Measurements from ENCODE around the gene KIAA0232.
"Not testable (repeated sequence)": the region's sequence is repeated elsewhere in the genome, so short reads cannot be mapped to it uniquely, and the experiment has no call there.

The KIAA0232 gene

DNA sequence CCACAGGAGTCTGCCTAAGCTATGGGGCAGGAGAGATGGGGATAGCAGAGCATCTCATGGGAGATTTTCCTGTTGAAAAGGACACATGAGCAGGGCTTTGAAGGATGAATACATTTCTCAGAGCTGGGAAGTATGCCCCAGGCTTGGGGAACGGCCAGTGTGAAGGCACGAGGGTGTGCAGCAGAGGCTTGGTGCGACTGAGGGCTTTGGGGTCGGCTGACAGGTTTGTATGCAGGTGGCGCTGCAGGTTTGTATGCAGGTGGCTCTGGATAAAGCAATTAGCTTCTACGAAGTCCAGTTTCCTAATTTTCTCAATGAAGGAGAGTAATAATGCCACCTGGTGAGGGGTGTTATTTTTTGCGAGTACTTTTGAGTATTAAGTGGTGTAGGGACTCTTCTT lies 6.8 kb upstream of the KIAA0232 start:
- no peak for DNase-seq

DNA sequence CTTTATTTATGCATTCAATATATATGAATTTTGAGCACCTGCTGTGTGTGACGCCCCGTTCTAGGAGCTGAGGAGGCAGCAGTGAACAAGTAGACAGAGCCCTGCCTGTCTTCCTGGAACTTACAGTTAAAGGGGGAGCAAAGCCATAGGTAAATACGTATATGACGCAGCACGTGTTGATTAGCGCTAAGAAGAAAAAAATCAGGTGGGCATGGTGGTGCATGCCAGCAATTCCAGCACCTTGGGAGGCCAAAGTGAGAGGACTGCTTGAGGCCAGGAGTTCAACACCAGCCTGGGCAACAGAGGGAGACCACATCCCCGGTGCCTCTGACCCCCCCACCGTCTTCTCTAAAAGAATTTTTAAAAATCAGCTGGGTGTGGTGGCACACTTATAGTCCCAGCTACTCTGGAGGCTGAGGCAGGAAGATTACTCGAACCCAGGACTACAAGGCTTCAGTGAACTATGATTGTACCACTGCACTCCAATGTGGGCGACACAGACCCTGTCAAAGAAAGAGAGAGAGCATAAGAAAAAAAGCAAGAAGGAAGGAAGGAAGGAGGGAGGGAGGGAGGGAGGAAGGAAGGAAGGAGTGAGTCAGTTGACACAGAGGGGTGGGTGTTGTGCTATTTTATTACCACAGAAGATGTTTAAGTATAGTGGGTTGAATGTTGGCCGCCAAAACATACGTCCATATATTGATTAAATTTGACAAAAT lies 5.4 kb upstream of the KIAA0232 start:
- DNase-seq, result no peak

DNA sequence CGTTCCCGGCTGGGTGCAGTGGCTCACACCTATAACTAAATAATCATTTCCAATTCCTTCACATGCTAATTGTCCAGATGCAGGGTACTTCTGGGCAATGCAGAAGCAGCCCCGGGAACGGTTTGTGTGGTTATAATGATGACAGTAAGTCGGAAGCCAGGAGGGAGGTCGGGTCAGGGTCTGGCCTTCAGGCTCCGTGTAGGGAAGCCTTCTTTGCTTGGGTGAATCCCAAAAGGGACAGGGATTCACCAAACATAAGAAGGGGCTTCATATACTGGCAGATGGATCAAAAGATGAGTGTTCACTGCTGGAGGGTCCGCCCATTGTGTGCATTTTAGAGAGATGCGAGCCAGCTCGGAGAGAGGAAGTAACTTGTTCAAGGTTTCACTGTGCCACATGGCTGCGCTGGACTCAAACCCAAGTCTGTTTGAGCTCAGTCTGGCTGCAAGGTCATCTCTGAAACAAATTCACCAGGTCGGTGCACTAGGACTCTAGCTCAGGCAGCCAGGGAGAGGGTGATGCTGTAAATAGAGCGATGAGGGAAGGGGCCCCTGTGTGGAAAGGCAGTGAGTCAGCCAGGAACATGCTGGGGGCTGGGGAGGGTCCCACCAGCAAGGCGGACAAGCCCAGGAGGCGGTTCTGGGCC lies 4.8 kb upstream of the KIAA0232 start:
- DNase-seq, result no peak

DNA sequence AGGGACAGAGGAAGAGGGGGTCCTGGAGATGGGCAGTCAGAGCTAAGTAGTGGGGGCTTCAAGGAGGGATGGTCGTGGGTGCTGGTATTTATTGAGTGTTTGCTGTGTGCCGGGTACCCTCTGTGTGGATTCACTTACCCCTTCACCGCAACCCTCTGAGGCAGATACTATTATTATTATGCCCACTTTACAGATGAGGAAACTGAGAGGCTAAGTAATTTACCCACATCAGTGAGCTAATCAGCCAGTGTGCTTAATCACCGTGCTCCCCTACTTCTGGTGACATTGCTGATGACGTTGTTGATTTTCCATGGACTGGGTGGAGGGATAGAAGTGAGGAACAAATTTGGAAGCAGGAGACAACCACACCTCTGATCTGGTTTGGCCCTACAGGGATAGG lies 4.1 kb upstream of the KIAA0232 start:
- no peak for DNase-seq

DNA sequence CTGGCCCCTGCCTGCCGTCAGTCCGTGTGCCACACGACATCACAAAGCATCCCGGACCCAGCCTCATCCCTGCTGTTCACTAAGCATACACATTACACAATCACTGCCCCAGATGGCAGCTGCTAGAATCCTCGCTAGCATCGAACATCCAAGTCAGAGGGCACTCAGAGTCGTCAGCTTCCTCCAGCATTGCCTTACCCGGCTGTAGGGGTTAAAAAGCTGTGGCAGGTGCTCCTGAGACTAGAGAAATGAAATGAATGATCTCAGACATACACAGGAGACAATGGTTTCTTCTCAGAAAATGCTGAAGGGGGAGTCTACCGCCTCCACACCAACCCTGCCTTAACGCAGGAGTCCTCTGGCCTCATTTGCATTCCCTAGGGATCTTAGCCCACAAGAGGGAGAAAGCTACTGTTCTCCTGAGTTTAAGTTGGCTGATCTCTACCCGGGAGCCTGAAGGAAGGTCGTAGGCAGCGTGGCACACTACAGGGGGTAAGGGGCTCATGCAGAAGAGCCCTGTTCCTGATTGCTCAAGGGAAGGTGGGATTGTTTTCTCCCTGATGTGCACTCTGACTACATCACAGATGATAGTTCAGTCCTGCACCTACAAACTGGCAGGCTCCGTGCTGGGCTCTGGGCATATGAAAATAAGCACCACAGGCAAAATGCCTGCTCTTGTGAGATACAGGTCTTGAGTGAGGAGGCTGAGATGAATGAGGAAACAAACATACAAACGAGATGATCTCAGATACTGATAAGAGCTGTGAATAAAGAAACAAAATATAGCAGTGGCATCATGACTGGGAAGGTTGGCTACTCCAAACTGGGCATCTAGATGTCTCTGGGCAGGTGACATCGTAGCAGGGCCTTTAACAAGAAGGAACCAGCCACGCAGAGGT lies 2.6 kb upstream of the KIAA0232 start:
- peak in 10 of 51 donors; percentile 19 to 73 (median 32) for DNase-seq

DNA sequence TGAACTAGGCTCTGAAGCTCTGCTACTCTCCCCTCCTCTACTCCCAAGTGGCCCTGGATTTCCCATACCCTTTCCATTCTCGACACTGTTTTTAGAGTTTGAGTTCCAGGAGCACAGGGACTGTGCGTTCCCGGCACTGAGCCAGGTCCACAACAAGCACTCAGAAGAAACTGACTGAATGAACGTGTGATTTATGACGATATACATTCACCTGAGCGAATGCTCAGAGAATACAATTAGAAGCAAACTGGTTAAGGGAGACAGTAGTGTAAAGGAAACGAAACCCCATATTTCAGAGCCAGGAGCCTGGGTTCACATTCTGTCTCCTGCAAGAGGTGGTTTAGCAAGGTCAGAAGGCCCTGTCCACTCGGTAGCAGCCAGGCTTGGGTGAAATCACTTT lies 1.4 kb upstream of the KIAA0232 start:
- DNase-seq, result no peak

DNA sequence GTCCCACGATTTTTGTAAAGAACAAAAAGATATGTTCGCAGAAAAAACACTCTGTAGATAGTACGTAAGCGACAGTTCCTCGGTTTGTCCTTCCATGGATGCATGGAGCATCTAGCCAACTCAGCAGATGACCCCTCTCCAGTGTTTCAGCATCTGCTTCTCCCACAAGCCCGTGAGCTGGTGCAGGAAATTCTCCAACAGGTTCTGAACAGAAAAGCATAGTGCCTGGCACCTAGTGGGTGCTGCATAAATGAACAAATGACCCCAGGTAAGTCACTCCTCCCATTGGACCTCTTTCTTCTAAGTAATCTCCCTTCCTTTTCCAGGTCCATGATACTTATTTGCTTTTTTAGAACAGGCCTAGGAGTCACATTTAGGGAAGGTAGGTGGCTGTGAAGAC lies 966 bp upstream of the KIAA0232 start:
- peak in 1 of 51 donors; percentile 63 for DNase-seq

DNA sequence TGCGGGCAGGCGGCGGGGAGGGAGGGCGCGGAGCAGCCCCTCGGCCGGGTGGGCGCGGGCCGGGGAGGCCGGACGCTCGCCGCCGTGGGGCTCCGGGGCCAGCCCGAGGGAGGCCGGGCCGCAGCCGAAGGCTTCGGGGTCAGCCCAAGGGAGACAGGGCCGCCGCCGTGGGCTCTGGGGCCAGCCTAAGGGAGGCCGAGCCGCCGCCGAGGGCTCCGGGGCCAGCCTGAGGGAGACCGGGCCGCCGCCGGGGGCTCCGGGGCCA lies 251 bp downstream of the KIAA0232 start:
- peak in 2 of 51 donors; percentile 74 to 75 for DNase-seq

DNA sequence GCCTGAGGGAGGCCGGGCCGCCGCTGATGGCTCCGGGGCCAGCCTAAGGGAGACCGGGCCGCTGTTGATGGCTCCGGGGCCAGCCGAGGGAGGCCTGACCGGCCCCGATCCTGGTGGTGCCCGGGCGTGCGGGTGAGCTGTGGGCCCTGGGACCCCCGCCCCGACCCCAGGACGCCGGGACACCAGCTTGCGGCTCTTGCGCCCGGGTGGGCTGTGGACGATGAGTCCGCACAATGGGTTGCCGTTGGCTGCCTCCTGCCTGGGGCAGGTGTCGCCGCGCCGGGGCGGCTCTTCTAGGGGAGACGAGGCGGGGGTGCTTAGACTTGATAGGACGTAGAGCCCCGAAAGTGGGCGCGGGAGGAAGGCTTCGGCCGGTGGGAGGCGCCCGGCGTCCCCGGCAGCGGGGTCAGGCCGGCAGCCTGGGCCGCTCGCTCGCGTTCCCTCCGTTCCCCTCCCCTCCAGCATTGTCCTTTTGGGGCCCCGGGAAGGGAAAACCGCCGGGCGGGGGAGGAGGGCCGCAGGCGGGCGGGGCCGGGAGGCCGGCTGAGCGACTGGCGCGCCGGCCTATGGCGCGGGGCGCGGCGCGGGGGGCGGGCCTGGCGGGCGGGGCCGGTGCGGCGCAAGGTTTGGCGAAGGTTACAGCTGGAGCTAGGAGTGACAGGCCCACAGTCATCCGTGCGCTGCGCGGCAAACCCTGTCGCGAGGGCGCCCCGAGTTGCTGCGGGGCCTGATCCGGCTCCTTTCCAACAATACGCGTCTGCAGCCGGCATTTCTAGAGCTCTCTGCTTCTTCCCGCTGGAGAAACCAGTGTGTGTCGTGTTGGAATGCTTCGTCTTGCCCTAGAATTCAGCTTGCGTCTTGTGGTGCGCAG lies 819 bp downstream of the KIAA0232 start:
- DNase-seq, result peak in 50 of 51 donors; percentile 58 to 96 (median 89)

DNA sequence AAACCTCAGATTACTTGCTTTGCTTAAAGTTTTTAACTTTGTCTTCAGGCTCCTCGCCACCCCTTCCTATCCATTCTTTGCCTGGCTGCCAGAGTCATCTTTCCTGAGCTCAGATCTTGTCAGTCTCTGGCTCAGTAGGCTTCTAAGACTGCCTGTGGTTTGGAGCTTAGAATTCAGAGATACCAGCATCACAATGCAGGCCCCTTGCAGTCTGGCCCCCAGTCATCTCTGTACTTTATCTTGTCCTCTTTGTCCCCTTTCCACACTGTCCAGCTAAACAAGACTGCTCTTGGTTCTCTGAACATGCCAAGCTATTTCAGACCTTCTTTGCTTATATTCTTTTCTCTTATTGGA lies 3.0 kb downstream of the KIAA0232 start:
- no peak for DNase-seq

DNA sequence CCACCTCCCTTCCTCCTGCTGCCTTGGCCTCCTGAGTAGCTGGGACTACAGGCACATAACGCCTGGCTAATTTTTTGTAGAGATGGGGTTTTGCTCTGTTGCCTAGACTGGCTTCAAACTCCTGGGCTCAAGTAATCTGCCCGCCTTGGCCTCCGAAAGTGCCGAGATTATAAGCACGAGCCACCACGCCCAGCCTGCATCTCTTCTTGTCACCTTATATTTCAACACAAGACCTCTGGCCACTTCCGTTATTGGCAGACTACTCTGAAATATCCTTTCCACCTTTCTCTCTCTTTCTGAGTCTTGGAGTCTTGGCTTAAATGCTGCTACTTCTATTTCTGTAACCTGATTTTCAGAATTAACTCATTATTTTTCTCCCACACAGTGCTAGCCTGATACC lies 5.6 kb downstream of the KIAA0232 start:
- DNase-seq, result no peak

DNA sequence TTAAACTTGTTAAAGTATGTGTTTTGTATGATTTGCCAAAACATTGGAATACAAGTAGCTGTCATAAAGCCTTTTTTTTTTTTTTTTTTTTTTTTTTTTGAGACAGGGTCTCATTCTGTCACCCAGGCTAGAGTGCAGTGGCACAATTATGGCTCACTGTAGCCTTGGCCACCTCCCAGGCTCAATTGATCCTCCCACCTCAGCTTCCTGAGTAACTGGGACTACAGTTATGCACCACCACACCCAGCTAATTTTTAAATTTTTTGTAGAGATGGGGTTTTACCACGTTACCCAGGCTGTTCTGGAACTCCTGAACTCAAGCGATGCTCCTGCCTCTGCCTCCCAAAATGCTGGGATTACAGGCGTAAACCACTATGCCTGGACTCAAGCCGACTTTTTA lies 8.7 kb downstream of the KIAA0232 start:
- DNase-seq, result not testable (repeated sequence)

DNA sequence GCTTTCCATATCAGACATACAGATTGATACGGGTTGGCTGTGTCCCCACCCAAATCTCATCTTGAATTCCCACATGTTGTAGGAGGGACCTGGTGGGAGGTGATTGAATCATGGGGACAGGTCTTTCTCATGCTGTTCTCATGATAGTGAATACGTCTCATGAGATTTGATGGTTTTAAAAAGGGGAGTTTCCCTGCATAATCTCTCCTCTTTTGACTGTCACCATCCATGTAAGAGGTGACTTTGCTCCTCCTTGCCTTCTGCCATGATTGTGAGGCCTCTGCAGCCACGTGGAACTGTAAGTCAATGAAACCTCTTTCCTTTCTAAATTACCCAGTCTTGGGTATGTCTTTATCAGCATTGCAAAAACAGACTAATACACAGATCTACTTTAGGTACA lies 9.3 kb downstream of the KIAA0232 start:
- not testable (repeated sequence) for DNase-seq

DNA sequence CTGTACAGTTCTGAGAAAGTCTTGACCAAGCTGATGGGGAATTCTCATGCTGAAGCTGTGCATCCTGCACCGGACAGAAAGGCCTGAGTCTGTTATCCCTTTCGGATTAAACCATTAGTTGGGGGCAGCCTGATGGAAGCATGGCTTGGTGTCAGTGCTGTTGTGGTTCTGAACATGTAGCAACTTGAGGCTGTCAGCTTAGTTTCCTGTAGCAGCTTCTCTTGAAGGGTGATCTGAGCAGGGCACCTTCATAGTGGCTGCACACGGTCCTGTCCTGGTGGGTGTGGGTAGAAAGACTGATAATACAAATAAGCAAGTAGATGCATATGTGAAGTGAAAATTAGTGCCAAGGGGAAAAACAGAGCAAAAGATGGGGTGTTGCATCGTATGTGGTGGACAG lies 11.7 kb downstream of the KIAA0232 start:
- DNase-seq, result no peak

DNA sequence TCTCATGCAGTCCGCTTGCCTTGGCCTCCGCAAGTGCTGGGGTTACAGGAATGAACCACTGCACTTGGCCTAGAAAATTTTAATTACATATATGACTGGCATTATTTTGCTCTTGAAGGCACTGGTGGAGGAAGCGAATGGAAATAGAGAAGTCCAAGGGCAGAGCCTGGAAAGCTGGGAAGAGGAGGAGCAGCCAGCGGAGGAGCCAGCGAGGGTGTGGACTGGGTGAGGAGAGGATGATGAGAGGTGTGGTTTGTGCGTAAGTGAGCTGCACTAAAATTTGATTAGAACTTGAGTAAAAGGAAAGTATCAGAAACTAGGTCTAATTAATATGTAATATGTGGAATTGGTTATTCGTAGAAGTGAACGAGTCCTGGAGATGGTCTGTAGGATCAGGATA lies 13.3 kb downstream of the KIAA0232 start:
- DNase-seq, result no peak

DNA sequence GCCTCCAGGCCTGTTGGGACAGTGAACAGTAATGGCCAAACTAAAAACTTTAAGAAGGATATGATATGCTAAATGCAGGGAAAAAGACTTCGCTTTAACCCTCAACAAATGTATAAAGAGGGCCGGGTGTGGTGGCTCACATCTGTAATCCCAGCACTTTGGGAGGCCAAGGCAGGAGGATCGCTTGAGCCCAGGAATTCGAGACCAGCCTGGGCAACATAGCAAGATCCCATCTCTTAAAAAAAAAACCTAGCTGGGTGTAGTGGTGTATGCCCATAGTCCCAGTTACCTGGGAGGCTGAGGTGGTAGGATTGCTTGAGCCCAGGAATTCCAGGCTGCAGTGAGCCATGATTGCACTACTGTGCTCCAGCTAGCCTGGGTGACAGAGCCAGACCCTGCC lies 14.8 kb downstream of the KIAA0232 start:
- DNase-seq, result not testable (repeated sequence)

DNA sequence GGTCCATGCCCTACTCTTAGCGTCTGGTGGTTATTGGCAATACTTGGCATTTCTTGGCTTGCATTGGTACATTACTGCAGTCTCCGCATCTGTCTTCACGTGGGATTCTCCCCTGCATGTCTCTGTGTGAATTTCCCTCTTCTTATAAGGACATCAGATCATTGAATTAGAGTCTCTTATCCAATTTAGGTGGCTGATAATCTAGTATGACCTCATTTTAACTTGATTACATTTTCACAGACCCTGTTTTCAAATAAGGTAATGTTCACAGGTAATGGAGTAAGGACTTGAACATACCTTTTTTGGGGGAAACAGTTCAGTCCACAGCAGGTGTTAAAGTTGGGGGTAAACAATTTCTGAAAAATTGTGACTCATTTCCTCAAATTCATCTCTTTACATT lies 16.6 kb downstream of the KIAA0232 start:
- DNase-seq, result no peak

DNA sequence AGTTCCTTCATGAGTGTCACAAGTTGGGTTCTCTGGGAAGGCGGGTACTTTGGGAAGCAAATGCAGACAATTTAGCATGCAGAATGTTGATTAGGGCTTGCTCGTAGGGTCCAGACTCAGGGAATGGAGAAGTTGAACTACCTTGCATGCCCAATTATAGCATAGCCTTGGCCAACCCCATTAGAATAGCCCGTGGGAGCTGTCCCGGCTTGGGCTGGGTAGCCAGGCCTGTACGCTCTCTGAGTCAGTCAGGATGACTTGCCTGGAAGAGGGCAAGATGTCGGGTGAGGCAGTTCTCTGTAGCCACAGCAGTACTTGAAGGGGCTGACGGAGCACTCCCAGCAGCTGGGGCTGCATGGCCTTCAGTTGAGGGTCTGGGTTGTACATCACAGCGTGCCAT lies 19.5 kb downstream of the KIAA0232 start:
- no peak for DNase-seq

DNA sequence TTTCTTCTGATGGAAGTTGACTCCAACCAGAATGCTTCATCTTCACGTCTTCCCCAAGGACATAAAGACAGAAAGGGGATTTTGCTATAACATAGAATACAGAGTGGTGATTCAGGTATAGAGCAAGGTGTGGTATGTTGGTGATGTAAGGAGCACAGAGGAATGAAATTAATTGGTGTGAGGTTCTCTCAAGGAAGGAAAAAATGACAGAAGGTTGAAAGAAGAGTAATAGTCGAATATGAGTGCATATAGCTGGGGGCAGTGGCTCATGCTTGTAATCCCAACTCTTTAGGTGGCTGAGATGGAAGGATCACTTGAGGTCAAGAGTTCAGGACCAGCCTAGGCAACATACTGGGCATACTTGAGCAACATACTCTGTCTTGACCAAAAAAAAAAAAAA lies 20.1 kb downstream of the KIAA0232 start:
- no peak for DNase-seq

DNA sequence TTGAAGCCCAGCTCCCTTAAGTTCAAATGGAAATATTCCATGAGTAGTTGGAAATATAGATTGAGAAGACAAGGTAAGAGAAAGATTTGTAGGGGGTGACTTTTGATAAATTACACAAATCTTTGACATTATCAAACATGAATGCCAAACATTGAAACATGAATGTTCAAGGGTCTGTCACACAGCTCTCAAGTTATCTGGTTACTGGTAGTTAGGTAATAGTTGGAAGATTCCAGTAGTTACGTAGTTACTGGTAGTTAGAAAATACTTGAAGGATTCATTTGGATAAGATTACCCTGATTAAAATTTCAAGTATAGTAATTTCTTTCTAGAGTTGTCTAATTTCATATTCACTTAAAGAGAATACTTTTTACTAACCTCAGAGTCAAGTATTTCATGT lies 20.7 kb downstream of the KIAA0232 start:
- no peak for DNase-seq

DNA sequence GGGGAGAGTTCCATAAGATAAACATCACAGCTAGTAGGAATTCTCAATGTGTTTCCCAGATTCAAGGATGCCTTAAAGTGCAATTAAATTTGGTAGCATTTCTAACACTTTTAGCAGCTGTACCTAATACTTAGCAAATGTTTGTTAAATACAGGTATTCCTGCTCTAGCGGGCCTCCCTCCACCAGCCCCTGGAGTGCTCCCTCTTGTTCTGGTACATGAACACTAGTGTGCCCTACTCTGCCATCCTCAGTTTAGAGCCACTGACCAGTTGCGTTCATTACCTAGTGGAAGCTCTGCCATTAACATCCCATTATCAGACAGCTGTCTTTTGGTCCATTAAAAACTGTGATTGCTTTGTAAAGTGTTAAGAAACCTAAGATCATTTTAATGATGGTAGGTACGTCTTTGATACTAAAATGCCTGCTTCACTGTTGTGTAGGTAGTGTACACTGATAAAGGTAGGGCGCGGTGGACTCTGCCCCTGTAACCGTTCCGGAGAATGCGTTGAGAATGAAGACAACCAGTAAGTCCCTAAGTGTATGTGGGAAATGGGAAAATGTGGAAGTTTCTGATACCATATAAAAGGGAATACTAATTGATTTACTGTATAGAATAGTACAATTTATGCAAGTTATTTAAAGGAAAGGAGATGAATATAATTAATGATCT lies 21.7 kb downstream of the KIAA0232 start:
- no peak for DNase-seq
